Dendritic cell treated with granulocyte-macrophage colony-stimulating factor and Interleukin-4, amounts not matched to agents 40 ng/mL and 50 ng/mL, for 4 days (primary cell): Measurements from ENCODE around the gene MYH11.

ENCODE experiments used
- H3K27ac Mint-ChIP-seq: one replicate; pipeline ENCODE4 v1.8.0; 2022; ENCODE audit warnings: mild to moderate bottlenecking, mixed read lengths
- H3K27me3 Mint-ChIP-seq: one replicate; pipeline ENCODE4 v1.8.0; 2022; ENCODE audit warnings: mild to moderate bottlenecking, mixed read lengths
- H3K36me3 Mint-ChIP-seq: one replicate; pipeline ENCODE4 v1.8.0; 2022; ENCODE audit warnings: low read depth, mixed read lengths
- H3K4me1 Mint-ChIP-seq: one replicate; pipeline ENCODE4 v1.8.0; 2022; ENCODE audit warnings: low read depth, mixed read lengths
- H3K4me3 Mint-ChIP-seq: one replicate; pipeline ENCODE4 v1.8.0; 2022; ENCODE audit warnings: mild to moderate bottlenecking, moderate library complexity, mixed read lengths
- H3K9me3 Mint-ChIP-seq: one replicate; pipeline ENCODE4 v1.8.0; 2022; ENCODE audit warnings: mixed read lengths
- intact Hi-C: fragments of 100-400 bp; cut with micrococcal nuclease; formaldehyde crosslinking; loops from one replicate; pipeline ENCODE4 v1.15.0; 2022

The MYH11 gene

GRCh38 chr16:15887283-15887682 is 30.5 kb upstream of the MYH11 start:
- H3K27me3 Mint-ChIP-seq = no peaks in the 10 kb centered on the region
- H3K4me3 Mint-ChIP-seq = peak overlapping the region; percentile 98
- H3K9me3 Mint-ChIP-seq = no peaks in the 10 kb centered on the region
- peaks cover 22% of the 10 kb centered on the region for H3K4me1 Mint-ChIP-seq
- H3K27ac Mint-ChIP-seq = peak overlapping the region; percentile 94
- H3K36me3 Mint-ChIP-seq = peaks cover 24% of the 10 kb centered on the region
- intact Hi-C loops = loop anchor here (5.0 to 10.0 kb wide), 2 partner anchors 65 to 138 kb away; no protein-coding TSS in a partner anchor

DNA sequence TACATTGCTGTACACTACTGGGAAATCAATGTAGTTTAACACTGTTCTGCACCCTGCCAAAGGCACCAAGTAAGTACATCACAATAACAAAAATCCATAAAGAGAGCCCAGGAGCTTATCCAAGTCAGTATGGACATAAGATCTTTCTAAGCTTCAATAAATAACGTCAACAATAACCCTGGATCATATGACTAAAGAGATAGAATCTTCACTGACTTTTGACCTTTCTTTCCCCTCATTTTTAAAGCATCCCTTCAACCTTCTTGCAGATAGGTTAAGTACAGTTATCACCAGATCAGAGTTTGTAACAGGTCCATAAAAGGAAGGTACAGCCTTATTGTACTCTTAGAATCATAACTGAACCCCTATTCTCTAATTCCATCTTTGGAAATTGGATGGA is 29.2 kb upstream of the MYH11 start:
- peaks cover 34% of the 10 kb centered on the region for H3K36me3 Mint-ChIP-seq
- H3K9me3 Mint-ChIP-seq = no peaks in the 10 kb centered on the region
- no peak overlapping the region for H3K4me3 Mint-ChIP-seq
- H3K27ac Mint-ChIP-seq = peak overlapping the region; percentile 28
- no peaks in the 10 kb centered on the region for H3K27me3 Mint-ChIP-seq
- intact Hi-C loops = loop anchor here (5.0 to 10.0 kb wide), 2 partner anchors 66 to 139 kb away; no protein-coding TSS in a partner anchor
- peaks cover 22% of the 10 kb centered on the region for H3K4me1 Mint-ChIP-seq

GRCh38 chr16:15885560-15886001 is 28.8 kb upstream of the MYH11 start:
- Mint-ChIP-seq H3K9me3 (no peaks in the 10 kb centered on the region), H3K36me3 (peaks cover 34% of the 10 kb centered on the region), H3K27ac (peak overlapping the region; percentile 28), H3K4me3 (no peak overlapping the region), H3K4me1 (peaks cover 22% of the 10 kb centered on the region), H3K27me3 (no peaks in the 10 kb centered on the region)
- intact Hi-C loops = loop anchor here (5.0 to 10.0 kb wide), 2 partner anchors 67 to 139 kb away; no protein-coding TSS in a partner anchor

DNA sequence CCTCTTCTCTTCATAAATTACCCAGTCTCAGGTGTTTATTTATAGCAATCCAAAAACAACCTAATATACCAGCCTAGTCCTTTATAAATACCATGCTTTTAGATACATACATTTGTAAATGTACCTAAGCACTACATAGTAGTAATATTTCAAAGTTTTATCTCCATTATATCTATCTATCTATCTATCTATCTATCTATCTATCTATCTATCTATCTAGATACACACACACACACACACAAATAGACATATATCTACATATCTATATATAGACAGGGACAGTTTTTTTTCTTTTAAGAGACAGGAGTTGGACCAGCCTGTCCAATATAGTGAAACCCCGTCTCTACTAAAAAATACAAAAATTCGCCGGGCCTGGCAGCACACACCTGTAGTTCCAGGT is 25.7 kb upstream of the MYH11 start:
- Mint-ChIP-seq H3K4me3 (no peak overlapping the region), H3K4me1 (peaks cover 24% of the 10 kb centered on the region), H3K36me3 (peaks cover 45% of the 10 kb centered on the region), H3K9me3 (no peaks in the 10 kb centered on the region), H3K27me3 (no peaks in the 10 kb centered on the region), H3K27ac (no peak overlapping the region)
- intact Hi-C loops = loop anchor here (10.0 kb wide), 1 partner anchor 142 kb away; no protein-coding TSS in a partner anchor

DNA sequence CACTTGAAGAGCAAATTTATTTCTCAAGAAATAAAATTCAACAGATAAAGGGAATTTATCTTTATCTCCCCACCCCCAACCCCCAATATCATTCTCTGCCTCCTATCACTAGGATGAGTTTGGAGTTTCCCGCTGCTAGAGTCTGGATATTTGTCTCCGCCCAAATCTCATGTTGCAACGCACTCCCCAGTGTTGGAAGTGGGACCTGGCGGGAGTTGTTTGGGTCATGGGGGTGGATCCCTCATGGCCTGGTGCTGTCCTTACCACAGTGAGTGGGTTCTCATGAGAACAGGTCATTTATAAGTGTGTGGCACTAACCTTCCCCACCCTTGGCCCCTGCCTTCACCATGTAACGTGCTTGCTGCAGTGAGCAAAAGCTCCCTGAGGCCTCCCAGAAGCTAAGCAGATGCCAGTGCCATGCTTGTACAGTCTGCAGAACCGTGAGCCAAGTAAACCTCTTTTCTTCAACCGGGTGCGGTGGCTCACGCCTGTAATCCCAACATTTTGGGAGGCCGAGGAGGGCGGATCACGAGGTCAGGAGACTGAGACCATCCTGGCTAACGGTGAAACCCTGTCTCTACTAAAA is 25.1 kb upstream of the MYH11 start:
- no peaks in the 10 kb centered on the region for H3K9me3 Mint-ChIP-seq
- H3K27ac Mint-ChIP-seq = no peak overlapping the region
- H3K4me3 Mint-ChIP-seq = no peak overlapping the region
- intact Hi-C loops = loop anchor here (10.0 kb wide), 1 partner anchor 143 kb away; no protein-coding TSS in a partner anchor
- H3K27me3 Mint-ChIP-seq = no peaks in the 10 kb centered on the region
- H3K36me3 Mint-ChIP-seq = peaks cover 51% of the 10 kb centered on the region
- peaks cover 18% of the 10 kb centered on the region for H3K4me1 Mint-ChIP-seq

DNA sequence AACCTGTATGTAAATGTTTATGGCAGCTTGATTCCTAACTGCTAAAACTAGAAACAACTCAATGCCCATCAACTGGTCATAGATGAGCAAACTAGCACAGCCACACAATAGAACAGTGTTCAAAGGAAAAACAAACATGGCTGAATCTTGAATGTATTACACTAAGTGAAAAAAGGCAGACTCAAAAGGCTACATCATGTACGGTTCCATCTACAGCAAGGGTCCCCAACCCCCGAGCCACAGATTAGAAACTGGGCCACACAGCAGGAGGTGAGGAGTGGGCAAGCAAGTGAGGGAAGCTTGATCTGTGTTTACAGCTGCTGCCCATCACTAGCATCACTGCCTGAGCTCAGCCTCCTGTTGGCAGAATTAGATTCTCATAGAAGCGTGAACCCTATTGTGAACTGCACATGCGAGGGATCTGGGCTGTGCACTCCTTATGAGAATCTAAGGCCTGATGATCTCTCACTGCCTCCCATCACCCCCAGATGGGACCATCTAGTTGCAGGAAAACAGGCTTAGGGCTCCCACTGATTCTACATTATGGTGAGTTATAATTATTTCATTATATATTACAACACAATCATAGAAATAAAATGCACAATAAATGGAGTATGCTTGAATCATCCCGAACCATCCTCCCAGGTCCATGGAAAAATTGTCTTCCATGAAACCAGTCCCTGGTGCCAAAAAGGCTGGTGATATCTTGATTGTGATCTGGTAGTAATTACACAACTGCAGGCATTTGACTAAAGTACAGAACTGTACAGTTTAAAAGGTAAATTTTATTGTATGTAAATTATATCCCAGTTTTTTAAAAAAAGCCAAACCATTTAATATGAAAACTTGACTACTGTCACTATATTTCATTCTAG is 23.8 kb upstream of the MYH11 start:
- Mint-ChIP-seq H3K4me1 (peaks cover 8% of the 10 kb centered on the region), H3K27ac (no peak overlapping the region), H3K27me3 (no peaks in the 10 kb centered on the region), H3K4me3 (no peak overlapping the region), H3K36me3 (peaks cover 58% of the 10 kb centered on the region), H3K9me3 (no peaks in the 10 kb centered on the region)
- intact Hi-C loops = loop anchor here (10.0 kb wide), 1 partner anchor 144 kb away; no protein-coding TSS in a partner anchor

DNA sequence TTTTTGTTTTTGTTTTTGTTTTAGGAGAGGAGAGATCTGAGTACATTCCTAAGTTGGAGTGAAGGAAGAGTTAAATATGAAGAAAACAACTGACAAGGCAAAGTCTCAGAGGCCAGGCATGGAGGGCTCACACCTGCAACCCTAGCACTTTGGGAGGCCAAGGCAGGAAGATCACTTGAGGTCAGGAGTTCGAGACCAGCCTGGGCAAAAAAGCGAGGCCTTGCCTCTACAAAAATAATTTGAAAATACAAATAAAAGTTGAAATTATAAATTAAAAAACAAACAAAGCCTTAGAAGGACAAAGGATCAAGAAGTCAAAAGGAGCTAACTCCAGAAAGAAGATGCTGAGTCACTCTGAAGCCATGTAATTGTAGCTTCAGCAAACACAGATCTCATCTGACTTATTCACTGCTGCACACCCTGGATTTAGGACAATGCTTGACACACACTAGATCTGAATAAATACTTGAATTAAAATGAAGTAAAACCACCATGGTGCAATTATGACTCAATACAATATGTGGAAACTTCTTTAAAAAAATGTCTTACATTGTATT is 22.5 kb upstream of the MYH11 start:
- intact Hi-C loops = loop anchor here (5.0 kb wide), 1 partner anchor 248 kb away; no protein-coding TSS in a partner anchor
- Mint-ChIP-seq H3K4me1 (peaks cover 11% of the 10 kb centered on the region), H3K27ac (no peak overlapping the region), H3K4me3 (no peak overlapping the region), H3K9me3 (no peaks in the 10 kb centered on the region), H3K27me3 (no peaks in the 10 kb centered on the region), H3K36me3 (peaks cover 66% of the 10 kb centered on the region)

- Mint-ChIP-seq H3K9me3 (no peaks in the 10 kb centered on the region), H3K27ac (no peak overlapping the region), H3K27me3 (no peaks in the 10 kb centered on the region), H3K36me3 (peaks cover 63% of the 10 kb centered on the region), H3K4me3 (no peak overlapping the region), H3K4me1 (peaks cover 11% of the 10 kb centered on the region)
- intact Hi-C loops = loop anchor here (5.0 kb wide), 1 partner anchor 251 kb away; no protein-coding TSS in a partner anchor
Measured at GRCh38 chr16:15876503-15876902, 19.7 kb upstream of the MYH11 start.

GRCh38 chr16:15874745-15875314 is 18.0 kb upstream of the MYH11 start:
- no peaks in the 10 kb centered on the region for H3K27me3 Mint-ChIP-seq
- H3K36me3 Mint-ChIP-seq = peaks cover 72% of the 10 kb centered on the region
- H3K27ac Mint-ChIP-seq = peak overlapping the region; percentile 57
- H3K4me1 Mint-ChIP-seq = peaks cover 10% of the 10 kb centered on the region
- intact Hi-C loops = loop anchor here (5.0 kb wide), 1 partner anchor 252 kb away; no protein-coding TSS in a partner anchor
- no peak overlapping the region for H3K4me3 Mint-ChIP-seq
- H3K9me3 Mint-ChIP-seq = no peaks in the 10 kb centered on the region

DNA sequence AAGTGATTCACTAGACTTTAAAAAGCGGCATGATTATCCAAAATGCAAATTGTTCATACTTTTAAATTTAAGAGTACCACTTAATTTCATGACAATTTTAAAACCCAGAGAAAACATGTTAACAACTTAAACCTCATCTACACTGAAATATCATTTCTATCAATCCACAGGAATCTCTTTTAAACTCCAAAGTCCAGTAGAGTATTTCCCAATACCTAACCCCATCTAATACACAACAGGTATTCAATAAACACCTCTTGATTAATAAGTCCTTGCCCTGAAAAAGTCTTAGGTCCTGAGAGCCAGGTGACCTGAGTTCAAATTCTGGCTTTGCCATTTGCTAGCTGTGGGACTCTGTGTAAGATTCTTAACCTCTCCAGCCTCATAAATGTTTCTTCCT is 16.9 kb upstream of the MYH11 start:
- H3K36me3 Mint-ChIP-seq = peaks cover 76% of the 10 kb centered on the region
- no peak overlapping the region for H3K27ac Mint-ChIP-seq
- peaks cover 7% of the 10 kb centered on the region for H3K4me1 Mint-ChIP-seq
- no peaks in the 10 kb centered on the region for H3K9me3 Mint-ChIP-seq
- H3K4me3 Mint-ChIP-seq = no peak overlapping the region
- intact Hi-C loops = no loop called here
- no peaks in the 10 kb centered on the region for H3K27me3 Mint-ChIP-seq

GRCh38 chr16:15873301-15873700 is 16.5 kb upstream of the MYH11 start:
- Mint-ChIP-seq H3K27ac (no peak overlapping the region), H3K9me3 (no peaks in the 10 kb centered on the region), H3K27me3 (no peaks in the 10 kb centered on the region), H3K4me3 (no peak overlapping the region), H3K4me1 (peaks cover 7% of the 10 kb centered on the region), H3K36me3 (peaks cover 76% of the 10 kb centered on the region)
- intact Hi-C loops = no loop called here

- Mint-ChIP-seq H3K27me3 (no peaks in the 10 kb centered on the region), H3K27ac (no peak overlapping the region), H3K4me3 (no peak overlapping the region), H3K36me3 (peaks cover 82% of the 10 kb centered on the region), H3K9me3 (no peaks in the 10 kb centered on the region), H3K4me1 (peaks cover 7% of the 10 kb centered on the region)
- intact Hi-C loops = no loop called here
Measured at GRCh38 chr16:15870011-15870410, 13.2 kb upstream of the MYH11 start.

DNA sequence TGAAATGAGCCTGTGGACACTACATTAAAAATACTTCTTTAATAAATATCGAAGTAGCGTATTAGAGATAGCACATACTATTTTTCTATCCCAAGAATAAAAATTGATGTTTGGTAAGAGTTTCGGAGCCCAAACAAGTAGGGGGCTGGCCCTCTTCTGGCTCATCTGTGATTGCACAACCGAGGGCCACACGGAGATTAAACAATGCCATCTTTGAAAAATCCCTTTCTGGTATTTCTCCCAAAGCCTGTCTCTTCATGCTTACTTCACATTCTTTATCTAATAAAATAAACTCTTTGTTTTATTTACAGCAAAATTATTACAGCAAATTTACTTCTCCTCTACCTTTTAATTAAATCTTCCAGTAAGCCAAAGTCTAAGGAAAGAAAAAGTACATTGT is 9.6 kb upstream of the MYH11 start:
- Mint-ChIP-seq H3K4me1 (no peaks in the 10 kb centered on the region), H3K27me3 (no peaks in the 10 kb centered on the region), H3K9me3 (no peaks in the 10 kb centered on the region), H3K4me3 (no peak overlapping the region), H3K36me3 (peaks cover 59% of the 10 kb centered on the region), H3K27ac (no peak overlapping the region)
- intact Hi-C loops = no loop called here
